Measurements from ENCODE around the gene PLAAT2. TPM values are rescaled to one million over a fixed set of nuclear protein-coding genes. Genes with fewer than 3 reads are reported as not detected.

Gene PLAAT2
- total and polyA plus RNA-seq, 9 of the 15 experiments (the other 6 are each of a cell fraction or from before 2014, with no cell fraction given): not detected

DNA sequence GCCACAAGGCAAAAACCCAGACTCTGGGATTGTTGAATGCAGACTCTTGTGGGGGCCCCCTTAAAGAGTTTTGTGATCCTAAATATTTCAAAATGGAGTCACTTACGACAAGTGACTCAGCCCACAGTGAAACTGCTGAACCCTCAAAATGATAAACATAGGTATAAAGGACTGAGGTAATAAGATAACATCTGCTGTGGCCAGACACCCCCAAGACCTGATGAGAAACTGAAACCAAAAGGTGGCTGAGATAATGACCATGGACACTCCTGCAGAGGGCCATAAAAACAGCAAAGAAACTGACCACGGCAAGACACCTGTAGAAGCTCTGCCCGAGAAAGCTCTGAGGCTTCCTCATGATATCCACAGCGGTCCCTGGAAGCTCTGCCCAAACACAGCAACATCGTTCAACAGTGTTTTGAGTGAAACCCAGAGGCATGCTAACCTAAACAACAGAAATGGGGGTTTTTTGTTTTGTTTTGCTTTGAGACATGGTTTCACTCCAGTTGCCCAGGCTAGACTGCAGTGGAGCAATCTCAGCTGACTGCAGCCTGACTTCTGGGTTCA is 28.2 kb downstream of the PLAAT2 start (continued):
- no peak for TF ChIP-seq ZFP36 (IDR thresholded peaks at IDR 0.05; ENCODE audit: low read depth, low read length, partially characterized antibody)
- TF ChIP-seq HLTF (IDR thresholded peaks at IDR 0.05): no peak
- no peak for TF ChIP-seq ZNF77 (CRISPR knock-in tag; IDR thresholded peaks at IDR 0.05)
- TF ChIP-seq ZNF780A (CRISPR knock-in tag; IDR thresholded peaks at IDR 0.05): no peak
- TF ChIP-seq BRCA1 (IDR thresholded peaks at IDR 0.05): no peak
- TF ChIP-seq BRCA1 (CRISPR knock-in tag; IDR thresholded peaks at IDR 0.05): no peak
- no peak for TF ChIP-seq TFAM (CRISPR knock-in tag; conservative IDR thresholded peaks at IDR 0.05)
- no peak for TF ChIP-seq SMAD2 (IDR thresholded peaks at IDR 0.05; ENCODE audit: low read depth, low read length)
- TF ChIP-seq, protein P1, sequence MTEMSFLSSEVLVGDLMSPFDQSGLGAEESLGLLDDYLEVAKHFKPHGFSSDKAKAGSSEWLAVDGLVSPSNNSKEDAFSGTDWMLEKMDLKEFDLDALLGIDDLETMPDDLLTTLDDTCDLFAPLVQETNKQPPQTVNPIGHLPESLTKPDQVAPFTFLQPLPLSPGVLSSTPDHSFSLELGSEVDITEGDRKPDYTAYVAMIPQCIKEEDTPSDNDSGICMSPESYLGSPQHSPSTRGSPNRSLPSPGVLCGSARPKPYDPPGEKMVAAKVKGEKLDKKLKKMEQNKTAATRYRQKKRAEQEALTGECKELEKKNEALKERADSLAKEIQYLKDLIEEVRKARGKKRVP (CRISPR knock-in tag; IDR thresholded peaks at IDR 0.05): peak; percentile 92
- peak; percentile 96 for TF ChIP-seq ERF (CRISPR knock-in tag; IDR thresholded peaks at IDR 0.05)
- TF ChIP-seq ELF2 (CRISPR knock-in tag; IDR thresholded peaks at IDR 0.05): peak; percentile 91
- TF ChIP-seq ZNF124 (CRISPR knock-in tag; IDR thresholded peaks at IDR 0.05): no peak
- TF ChIP-seq, protein P2, sequence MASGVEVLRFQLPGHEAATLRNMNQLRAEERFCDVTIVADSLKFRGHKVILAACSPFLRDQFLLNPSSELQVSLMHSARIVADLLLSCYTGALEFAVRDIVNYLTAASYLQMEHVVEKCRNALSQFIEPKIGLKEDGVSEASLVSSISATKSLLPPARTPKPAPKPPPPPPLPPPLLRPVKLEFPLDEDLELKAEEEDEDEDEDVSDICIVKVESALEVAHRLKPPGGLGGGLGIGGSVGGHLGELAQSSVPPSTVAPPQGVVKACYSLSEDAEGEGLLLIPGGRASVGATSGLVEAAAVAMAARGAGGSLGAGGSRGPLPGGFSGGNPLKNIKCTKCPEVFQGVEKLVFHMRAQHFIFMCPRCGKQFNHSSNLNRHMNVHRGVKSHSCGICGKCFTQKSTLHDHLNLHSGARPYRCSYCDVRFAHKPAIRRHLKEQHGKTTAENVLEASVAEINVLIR (CRISPR knock-in tag; IDR thresholded peaks at IDR 0.05): peak; percentile 86
- TF ChIP-seq, protein P3, sequence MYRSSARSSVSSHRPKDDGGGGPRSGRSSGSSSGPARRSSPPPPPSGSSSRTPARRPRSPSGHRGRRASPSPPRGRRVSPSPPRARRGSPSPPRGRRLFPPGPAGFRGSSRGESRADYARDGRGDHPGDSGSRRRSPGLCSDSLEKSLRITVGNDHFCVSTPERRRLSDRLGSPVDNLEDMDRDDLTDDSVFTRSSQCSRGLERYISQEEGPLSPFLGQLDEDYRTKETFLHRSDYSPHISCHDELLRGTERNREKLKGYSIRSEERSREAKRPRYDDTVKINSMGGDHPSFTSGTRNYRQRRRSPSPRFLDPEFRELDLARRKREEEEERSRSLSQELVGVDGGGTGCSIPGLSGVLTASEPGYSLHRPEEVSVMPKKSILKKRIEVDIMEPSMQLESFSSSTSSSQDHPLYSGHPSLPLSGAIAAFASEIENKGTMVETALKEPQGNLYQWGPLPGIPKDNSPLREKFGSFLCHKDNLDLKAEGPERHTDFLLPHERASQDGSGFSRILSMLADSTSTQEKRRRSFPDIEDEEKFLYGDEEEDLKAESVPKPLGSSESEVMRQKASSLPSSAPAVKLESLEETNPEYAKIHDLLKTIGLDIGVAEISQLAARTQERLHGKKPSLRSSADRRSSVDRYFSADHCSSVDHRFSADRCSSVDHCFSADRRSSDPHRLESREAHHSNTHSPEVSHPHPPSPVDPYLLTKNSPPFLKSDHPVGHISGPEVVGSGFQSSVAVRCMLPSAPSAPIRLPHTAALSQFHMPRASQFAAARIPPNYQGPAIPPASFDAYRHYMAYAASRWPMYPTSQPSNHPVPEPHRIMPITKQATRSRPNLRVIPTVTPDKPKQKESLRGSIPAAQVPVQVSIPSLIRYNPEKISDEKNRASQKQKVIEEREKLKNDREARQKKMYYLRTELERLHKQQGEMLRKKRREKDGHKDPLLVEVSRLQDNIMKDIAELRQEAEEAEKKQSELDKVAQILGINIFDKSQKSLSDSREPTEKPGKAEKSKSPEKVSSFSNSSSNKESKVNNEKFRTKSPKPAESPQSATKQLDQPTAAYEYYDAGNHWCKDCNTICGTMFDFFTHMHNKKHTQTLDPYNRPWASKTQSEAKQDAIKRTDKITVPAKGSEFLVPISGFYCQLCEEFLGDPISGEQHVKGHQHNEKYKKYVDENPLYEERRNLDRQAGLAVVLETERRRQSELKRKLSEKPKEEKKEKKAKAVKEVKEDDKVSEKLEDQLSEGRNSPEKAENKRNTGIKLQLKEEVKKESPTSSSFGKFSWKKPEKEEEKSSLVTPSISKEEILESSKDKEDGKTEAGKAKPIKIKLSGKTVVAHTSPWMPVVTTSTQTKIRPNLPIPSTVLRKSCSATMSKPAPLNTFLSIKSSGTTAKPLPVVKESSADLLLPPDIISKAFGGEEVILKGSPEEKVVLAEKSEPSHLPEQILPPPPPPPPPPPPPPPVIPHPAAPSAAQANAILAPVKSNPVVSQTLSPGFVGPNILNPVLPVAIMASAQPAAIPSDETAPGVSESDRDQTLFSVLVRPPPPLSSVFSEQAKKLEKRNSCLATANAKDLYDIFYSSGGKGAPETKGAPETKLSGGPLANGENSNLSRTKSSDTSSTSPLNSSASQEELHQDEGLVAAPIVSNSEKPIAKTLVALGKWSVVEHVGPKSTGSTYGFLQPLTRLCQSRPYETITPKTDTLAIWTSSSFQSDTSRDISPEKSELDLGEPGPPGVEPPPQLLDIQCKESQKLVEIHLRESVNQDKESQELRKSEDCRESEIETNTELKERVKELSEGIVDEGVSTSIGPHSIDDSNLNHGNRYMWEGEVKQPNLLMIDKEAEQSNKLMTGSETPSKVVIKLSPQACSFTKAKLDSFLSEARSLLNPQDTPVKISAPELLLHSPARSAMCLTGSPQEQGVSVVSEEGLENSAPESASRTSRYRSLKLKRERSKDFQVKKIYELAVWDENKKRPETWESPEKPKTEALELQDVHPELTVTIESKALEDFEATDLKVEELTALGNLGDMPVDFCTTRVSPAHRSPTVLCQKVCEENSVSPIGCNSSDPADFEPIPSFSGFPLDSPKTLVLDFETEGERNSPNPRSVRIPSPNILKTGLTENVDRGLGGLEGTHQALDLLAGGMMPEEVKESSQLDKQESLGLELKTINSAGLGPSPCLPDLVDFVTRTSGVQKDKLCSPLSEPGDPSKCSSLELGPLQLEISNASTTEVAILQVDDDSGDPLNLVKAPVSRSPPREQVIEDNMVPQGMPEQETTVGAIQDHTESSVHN (IDR thresholded peaks at IDR 0.05; ENCODE audit: borderline replicate concordance in 1 of 2, low read depth in 1 of 2): no peak
- no peak for TF ChIP-seq NCOA6 (IDR thresholded peaks at IDR 0.05)
- TF ChIP-seq, protein P4, sequence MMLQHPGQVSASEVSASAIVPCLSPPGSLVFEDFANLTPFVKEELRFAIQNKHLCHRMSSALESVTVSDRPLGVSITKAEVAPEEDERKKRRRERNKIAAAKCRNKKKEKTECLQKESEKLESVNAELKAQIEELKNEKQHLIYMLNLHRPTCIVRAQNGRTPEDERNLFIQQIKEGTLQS (IDR thresholded peaks at IDR 0.05): no peak
- TF ChIP-seq, protein P4 (CRISPR knock-in tag; conservative IDR thresholded peaks at IDR 0.05): no peak
- TF ChIP-seq TBL1XR1 (IDR thresholded peaks at IDR 0.05; ENCODE audit: low read length in 2 of 2): no peak
- TF ChIP-seq MTA3 (IDR thresholded peaks at IDR 0.05; ENCODE audit: borderline replicate concordance): no peak
- TF ChIP-seq BHLHE40 (IDR thresholded peaks at IDR 0.05; ENCODE audit: low read length): no peak

All from K562 (cell line).